WTC11 (cell line): Measurements from ENCODE around the gene SRCIN1. TPM values are rescaled to one million over a fixed set of nuclear protein-coding genes. Genes with fewer than 3 reads are reported as not detected.
"Not testable (repeated sequence)": the region's sequence is repeated elsewhere in the genome, so short reads cannot be mapped to it uniquely, and the experiment has no call there.

Experiments
- ATAC-seq: fragments of 200-7000 bp; cut with Tn5 transposase; 2 replicates; pipeline ENCODE4 v1.10.0; 2021; ENCODE audit warnings: mild to moderate bottlenecking, moderate library complexity
- CTCF ChIA-PET: fragments of 300-600 bp; sonication (Branson Sonifier 250); formaldehyde crosslinking; loops from one replicate; lab custom pipeline; 2021; ENCODE audit warnings: antibody characterized with exemption; lab: Charles Lee
- POLR2A ChIA-PET: fragments of 350-600 bp; sonication (Branson Sonifier 250); formaldehyde crosslinking; loops from one replicate; lab custom pipeline; 2021; ENCODE audit warnings: antibody characterized with exemption; lab: Charles Lee
- DNase-seq: peaks from one replicate; pipeline ENCODE4 v3.0.0; 2021; ENCODE audit warnings: low spot score
- H3K27ac Mint-ChIP-seq: 2 replicates; pipeline ENCODE4 v1.8.0; 2021; ENCODE audit warnings: mixed read lengths
- H3K27me3 Mint-ChIP-seq: 2 replicates; pipeline ENCODE4 v1.8.0; 2021; ENCODE audit warnings: low read depth, mild to moderate bottlenecking, moderate library complexity, mixed read lengths
- H3K36me3 Mint-ChIP-seq: 2 replicates; pipeline ENCODE4 v1.8.0; 2021; ENCODE audit warnings: mixed read lengths
- H3K4me1 Mint-ChIP-seq: 2 replicates; pipeline ENCODE4 v1.8.0; 2022; ENCODE audit warnings: mixed read lengths
- H3K4me3 Mint-ChIP-seq: 2 replicates; pipeline ENCODE4 v1.8.0; 2021; ENCODE audit warnings: mild to moderate bottlenecking, moderate library complexity, mixed read lengths
- H3K9me3 Mint-ChIP-seq: 2 replicates; pipeline ENCODE4 v1.8.0; 2021; ENCODE audit warnings: mixed read lengths
- AFF4 ChIP-seq: sonication (generic); formaldehyde crosslinking; IDR thresholded peaks from 2 replicates; pipeline ENCODE4 v1.8.1; 2023; ENCODE audit warnings: mild to moderate bottlenecking, missing genetic modification reagents, borderline replicate concordance
- CBFB ChIP-seq: sonication (generic); formaldehyde crosslinking; IDR thresholded peaks from 2 replicates; pipeline ENCODE4 v1.8.1; 2022; ENCODE audit warnings: mild to moderate bottlenecking, low read depth, missing genetic modification reagents
- E2F4 ChIP-seq: sonication (generic); formaldehyde crosslinking; IDR thresholded peaks from 2 replicates; pipeline ENCODE4 v1.8.1; 2022; ENCODE audit warnings: low read depth, mild to moderate bottlenecking, moderate library complexity, missing genetic modification reagents, borderline replicate concordance
- ELF4 ChIP-seq: sonication (generic); formaldehyde crosslinking; IDR thresholded peaks from 2 replicates; pipeline ENCODE4 v1.8.1; 2022; ENCODE audit warnings: low read depth, mild to moderate bottlenecking, moderate library complexity, missing genetic modification reagents
- EMX1 ChIP-seq: fragments of 250-450 bp; sonication (Bioruptor Pico); IDR thresholded peaks from 2 replicates; pipeline ENCODE4 v1.8.0; 2021; ENCODE audit warnings: mild to moderate bottlenecking
- FOXJ3 ChIP-seq: sonication (generic); formaldehyde crosslinking; IDR thresholded peaks from 2 replicates; pipeline ENCODE4 v1.9.0; 2021; ENCODE audit warnings: missing genetic modification reagents, mild to moderate bottlenecking, borderline replicate concordance
- FOXK1 ChIP-seq: sonication (generic); formaldehyde crosslinking; IDR thresholded peaks from 2 replicates; pipeline ENCODE4 v1.8.0; 2022; ENCODE audit warnings: mild to moderate bottlenecking, moderate library complexity, missing genetic modification reagents
- KAT7 ChIP-seq: sonication (generic); formaldehyde crosslinking; IDR thresholded peaks from 2 replicates; pipeline ENCODE4 v1.8.1; 2023; ENCODE audit warnings: missing genetic modification reagents, mild to moderate bottlenecking, borderline replicate concordance
- NFATC4 ChIP-seq: fragments of 250-450 bp; sonication (Bioruptor Pico); IDR thresholded peaks from 2 replicates; pipeline ENCODE4 v1.9.0; 2021; ENCODE audit warnings: mild to moderate bottlenecking
- NFE2L1 ChIP-seq: sonication (generic); formaldehyde crosslinking; IDR thresholded peaks from 2 replicates; pipeline ENCODE4 v1.8.1; 2023; ENCODE audit warnings: missing genetic modification reagents
- PRDM15 ChIP-seq: sonication (generic); formaldehyde crosslinking; IDR thresholded peaks from 2 replicates; pipeline ENCODE4 v1.8.0; 2022; ENCODE audit warnings: missing genetic modification reagents
- PRRX2 ChIP-seq: fragments of 250-450 bp; sonication (Bioruptor Pico); IDR thresholded peaks from 2 replicates; pipeline ENCODE4 v1.8.0; 2021; ENCODE audit warnings: mild to moderate bottlenecking
- SMAD4 ChIP-seq: sonication (generic); formaldehyde crosslinking; IDR thresholded peaks from 2 replicates; pipeline ENCODE4 v1.8.0; 2022; ENCODE audit warnings: mild to moderate bottlenecking, missing genetic modification reagents
- ZNF232 ChIP-seq: sonication (generic); formaldehyde crosslinking; IDR thresholded peaks from 2 replicates; pipeline ENCODE4 v1.8.0; 2022; ENCODE audit warnings: mild to moderate bottlenecking, missing genetic modification reagents
- ZNF317 ChIP-seq: sonication (generic); formaldehyde crosslinking; IDR thresholded peaks from 2 replicates; pipeline ENCODE4 v1.8.1; 2023; ENCODE audit warnings: low read depth, mild to moderate bottlenecking, moderate library complexity, missing genetic modification reagents, borderline replicate concordance
- ZNF396 ChIP-seq: fragments of 250-450 bp; sonication (Bioruptor Pico); IDR thresholded peaks from 2 replicates; pipeline ENCODE4 v1.8.0; 2021; ENCODE audit warnings: mild to moderate bottlenecking, moderate library complexity, borderline replicate concordance
- ZNF416 ChIP-seq: fragments of 250-450 bp; sonication (Bioruptor Pico); IDR thresholded peaks from 2 replicates; pipeline ENCODE4 v1.9.0; 2021; ENCODE audit warnings: mild to moderate bottlenecking, inconsistent platforms
- ZNF671 ChIP-seq: fragments of 250-450 bp; sonication (Bioruptor Pico); IDR thresholded peaks from 2 replicates; pipeline ENCODE4 v1.8.0; 2021; ENCODE audit warnings: mild to moderate bottlenecking
- total RNA-seq: library from RNA; stranded (reverse); gene quantifications from 3 replicates; pipeline ENCODE4 v1.2.3, GENCODE V29; 2021
- TF ChIP-seq, protein P1 (sequence below): fragments of 250-450 bp; sonication (Bioruptor Pico); conservative IDR thresholded peaks from 2 replicates; pipeline ENCODE4 v1.9.0; 2021; ENCODE audit warnings: mild to moderate bottlenecking

SRCIN1 gene
- total RNA-seq, 1 experiment from 2014 or later = 17.3 TPM

GRCh38 chr17:38526526-38526925 is 79.2 kb downstream of the SRCIN1 start:
- H3K4me3 Mint-ChIP-seq, ATAC-seq: not testable (repeated sequence)

DNA sequence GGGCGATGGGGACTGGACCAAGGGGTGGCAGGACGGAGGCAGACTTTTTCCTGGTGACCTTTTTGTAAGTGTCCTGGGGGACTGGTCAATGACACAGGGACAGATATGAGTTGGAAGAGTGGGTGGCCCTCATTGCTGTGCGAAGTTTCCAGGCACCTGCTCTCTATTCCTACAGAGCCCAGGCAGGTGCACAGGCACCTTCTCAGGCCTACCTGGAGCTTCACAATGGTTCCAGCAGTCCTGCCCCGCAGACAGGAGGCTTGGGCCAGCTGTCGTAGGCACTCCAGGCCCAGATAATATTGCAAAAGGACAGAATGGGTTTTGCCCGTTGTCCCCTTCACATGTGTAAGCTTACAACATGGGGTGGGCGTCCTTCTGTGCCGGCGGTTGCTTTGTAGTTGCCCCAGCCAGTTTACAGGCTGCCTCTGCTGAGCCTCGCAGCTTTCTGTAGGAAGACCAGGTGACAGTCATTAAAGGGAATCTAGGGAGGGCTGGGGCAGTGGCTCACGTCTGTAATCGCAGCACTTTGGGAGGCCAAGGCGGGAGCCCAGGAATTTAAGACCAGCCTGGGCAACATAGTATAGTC is 93.2 kb downstream of the SRCIN1 start:
- ChIA-PET POLR2A (no interaction called here), CTCF (interaction anchor here (0.5 to 7.3 kb wide), 12 partner anchors 24 to 222 kb away, joined by 3 to 74 read pairs (median 6); no protein-coding TSS in a partner anchor)
- H3K4me3 Mint-ChIP-seq = no peak overlapping the region
- peaks cover 29% of the 10 kb centered on the region for H3K4me1 Mint-ChIP-seq
- peaks cover 48% of the 10 kb centered on the region for H3K27me3 Mint-ChIP-seq
- no peak for ATAC-seq
- DNase-seq = no peak
- peaks cover 2% of the 10 kb centered on the region for H3K36me3 Mint-ChIP-seq
- no peak overlapping the region for H3K27ac Mint-ChIP-seq
- TF ChIP-seq, protein P1, sequence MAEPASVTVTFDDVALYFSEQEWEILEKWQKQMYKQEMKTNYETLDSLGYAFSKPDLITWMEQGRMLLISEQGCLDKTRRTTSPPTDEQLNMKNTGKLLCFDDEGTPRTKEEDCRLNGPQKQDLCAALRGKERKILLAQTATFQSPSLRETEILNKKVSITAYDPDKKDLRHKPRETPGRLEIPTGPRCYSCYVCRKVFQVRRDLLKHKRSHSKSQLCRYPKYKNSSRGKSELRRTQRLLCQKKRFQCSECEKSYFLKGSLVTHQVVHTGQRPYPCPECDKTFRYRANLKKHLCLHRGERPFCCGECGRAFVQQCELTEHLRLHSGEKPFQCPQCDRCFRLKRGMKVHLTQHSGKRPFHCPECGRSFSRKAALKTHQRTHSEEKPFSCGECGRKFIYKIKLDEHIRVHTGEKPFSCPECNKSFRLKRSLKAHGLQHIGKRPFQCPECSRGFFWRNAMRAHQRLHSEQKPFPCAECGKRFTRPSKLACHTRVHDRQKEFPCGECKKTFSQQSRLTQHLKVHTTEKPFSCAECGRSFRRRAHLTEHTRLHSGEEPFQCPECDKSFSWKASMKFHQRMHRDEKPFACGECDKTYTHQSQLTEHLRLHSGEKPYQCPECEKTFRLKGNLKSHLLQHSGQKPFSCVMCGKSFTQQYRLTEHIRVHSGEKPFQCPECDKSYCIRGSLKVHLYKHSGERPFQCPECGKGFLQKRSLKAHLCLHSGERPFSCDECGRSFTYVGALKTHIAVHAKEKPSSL = 0 out of 2 replicates have a peak, but pooled peaks have one; percentile 49
- TF ChIP-seq NFATC4 (peak; percentile 81), E2F4 (CRISPR knock-in tag) (no peak), KAT7 (CRISPR knock-in tag) (no peak), ZNF396 (no peak), ZNF232 (CRISPR knock-in tag) (no peak), ZNF671 (no peak), PRRX2 (peak; percentile 84), EMX1 (CRISPR knock-in tag) (peak; percentile 83)
- H3K9me3 Mint-ChIP-seq = no peaks in the 10 kb centered on the region

More at GRCh38 chr17:38526526-38526925, 79.2 kb downstream of the SRCIN1 start:
- Mint-ChIP-seq H3K27me3 (peaks cover 75% of the 10 kb centered on the region), H3K4me1 (peaks cover 10% of the 10 kb centered on the region)
- DNase-seq, CTCF ChIA-PET, H3K36me3 Mint-ChIP-seq, H3K9me3 Mint-ChIP-seq, H3K27ac Mint-ChIP-seq: not testable (repeated sequence)
- POLR2A ChIA-PET = interaction anchor here (0.7 kb wide), 1 partner anchor 72 kb away, joined by 3 read pairs; no protein-coding TSS in a partner anchor

- CTCF ChIA-PET = interaction anchor here (0.5 to 7.3 kb wide), 19 partner anchors 25 to 162 kb away, joined by 3 to 74 read pairs (median 16); no protein-coding TSS in a partner anchor
- TF ChIP-seq FOXJ3 (CRISPR knock-in tag) (no peak), ZNF317 (CRISPR knock-in tag) (no peak), ELF4 (CRISPR knock-in tag) (no peak), FOXK1 (no peak), NFE2L1 (CRISPR knock-in tag) (peak; percentile 27; the same call in 1 of the 2 replicates), AFF4 (no peak), PRDM15 (CRISPR knock-in tag) (0 out of 2 replicates have a peak, but pooled peaks have one; percentile 12), SMAD4 (CRISPR knock-in tag) (no peak), ZNF416 (CRISPR knock-in tag) (no peak), CBFB (CRISPR knock-in tag) (no peak)
Observed at GRCh38 chr17:38511150-38512108, 94.3 kb downstream of the SRCIN1 start.

More at GRCh38 chr17:38511150-38512108, 94.3 kb downstream of the SRCIN1 start:
- H3K27ac Mint-ChIP-seq = no peak overlapping the region
- ATAC-seq (peak; percentile 1), DNase-seq (no peak)
- H3K4me3 Mint-ChIP-seq = peak overlapping the region; percentile 61
- peaks cover 33% of the 10 kb centered on the region for H3K4me1 Mint-ChIP-seq
- POLR2A ChIA-PET = interaction anchor here (0.8 to 3.5 kb wide), 4 partner anchors 47 to 60 kb away, joined by 3 to 23 read pairs (median 7); no protein-coding TSS in a partner anchor
- H3K9me3 Mint-ChIP-seq = no peaks in the 10 kb centered on the region
- H3K36me3 Mint-ChIP-seq = peaks cover 6% of the 10 kb centered on the region
- peaks cover 44% of the 10 kb centered on the region for H3K27me3 Mint-ChIP-seq
